NCI-H1105 (cell line): ENCODE data around the gene HAVCR1.
"Not testable (repeated sequence)": the region's sequence is repeated elsewhere in the genome, so short reads cannot be mapped to it uniquely, and the experiment has no call there.

Experiments
- DNase-seq: peaks from one replicate; lab custom pipeline; 2025; lab: John Stamatoyannopoulos, UW

Gene HAVCR1

GRCh38 chr5:157059093-157059539 lies at the start of gene HAVCR1:
Gene HAVCR1, minus strand, starts transcription at chr5:157059116. Its CDS starts 1,173 bp downstream, at chr5:157057943.
- DNase-seq: no peak

- no peak for DNase-seq
Measured at GRCh38 chr5:157107508-157107907, 48.6 kb upstream of the HAVCR1 start.

GRCh38 chr5:157106630-157107461 lies 47.9 kb upstream of the HAVCR1 start:
- no peak for DNase-seq

DNA sequence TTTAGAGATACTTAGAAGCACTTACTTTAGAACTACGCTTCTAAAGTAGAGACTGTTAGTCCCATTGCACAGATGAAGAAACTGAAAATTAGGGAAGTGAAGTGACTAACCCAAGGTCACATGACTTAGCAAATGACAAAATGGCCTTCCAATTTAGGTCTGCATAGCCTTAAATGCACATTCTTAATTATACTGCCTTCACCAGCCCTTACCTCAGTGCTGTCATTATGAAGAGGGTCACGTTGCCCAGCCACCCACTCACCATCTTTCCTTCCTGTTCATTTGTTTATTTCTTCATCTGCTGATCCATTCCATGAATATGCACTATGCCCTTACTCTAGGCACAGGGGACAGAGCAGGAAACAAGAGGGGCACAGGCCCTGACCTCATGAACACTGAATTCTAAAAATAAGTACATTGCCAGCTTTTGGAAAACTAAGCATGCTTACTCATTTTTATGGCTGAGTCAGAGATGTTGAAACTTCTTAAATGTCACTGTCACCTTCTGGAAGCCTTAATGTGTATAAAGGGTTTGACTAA lies 41.3 kb upstream of the HAVCR1 start:
- no peak for DNase-seq

- DNase-seq: no peak
Measured at GRCh38 chr5:157088342-157088990, 29.6 kb upstream of the HAVCR1 start.

GRCh38 chr5:157086751-157087359 lies 27.9 kb upstream of the HAVCR1 start:
- DNase-seq: no peak

- DNase-seq: no peak
Measured at GRCh38 chr5:157085930-157086329, 27.0 kb upstream of the HAVCR1 start.

DNA sequence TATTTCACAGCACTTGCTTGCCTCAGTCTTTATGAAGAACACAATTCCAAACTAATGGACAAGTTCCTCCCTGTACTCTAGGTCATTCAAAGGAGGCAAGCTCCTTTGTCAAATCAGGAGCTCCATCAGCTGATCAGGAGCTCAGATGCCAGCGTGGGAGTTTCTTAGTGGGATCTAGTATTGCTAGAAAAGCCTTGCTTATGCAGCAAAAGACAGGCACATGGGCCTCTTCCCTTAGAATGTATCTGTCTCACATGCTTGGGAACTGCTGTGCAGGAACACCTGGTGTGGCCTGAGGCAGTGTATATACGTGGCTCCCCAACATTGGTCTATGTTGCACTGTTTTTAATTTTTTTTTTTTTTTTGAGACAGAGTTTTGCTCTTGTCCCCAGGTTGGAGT lies 21.4 kb upstream of the HAVCR1 start:
- no peak for DNase-seq

- no peak for DNase-seq
Measured at GRCh38 chr5:157076558-157076957, 17.6 kb upstream of the HAVCR1 start.

DNA sequence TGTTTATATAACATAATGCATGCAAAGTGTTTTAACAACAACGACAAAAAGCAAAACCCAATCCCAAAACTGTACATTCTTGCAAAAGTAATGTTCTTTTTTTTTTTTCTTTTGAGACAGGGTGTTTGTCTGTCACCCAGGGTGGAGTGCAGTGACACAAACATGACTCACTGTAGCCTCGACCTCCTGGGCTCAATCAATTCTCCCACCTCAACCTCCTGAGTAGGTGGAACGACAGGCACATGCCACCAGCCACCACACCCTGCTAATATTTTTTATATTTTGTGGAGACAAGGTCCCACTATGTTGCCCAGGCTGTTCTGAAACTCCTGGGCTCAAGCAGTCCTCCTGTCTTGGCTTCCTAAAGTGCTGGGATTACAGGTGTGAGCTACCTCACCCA lies 13.6 kb upstream of the HAVCR1 start:
- DNase-seq: no peak

DNA sequence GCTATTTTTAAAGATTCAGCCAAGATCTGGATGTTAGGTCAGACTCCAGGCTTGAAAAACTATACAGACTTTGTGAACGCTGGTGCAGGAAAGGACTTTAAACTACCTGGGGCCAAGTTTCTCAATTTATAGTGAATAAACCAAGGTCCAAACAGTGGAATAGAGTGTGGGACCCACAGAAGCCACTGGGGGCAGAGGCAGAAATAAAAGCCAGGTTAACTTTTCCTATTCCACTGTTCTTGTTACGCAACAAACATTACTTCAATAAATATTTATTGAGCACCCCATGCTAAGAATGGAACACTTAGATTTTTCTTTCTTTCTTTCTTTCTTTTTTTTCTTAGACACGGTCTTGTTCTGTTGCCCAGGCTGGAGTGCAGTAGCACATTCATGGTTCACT lies 11.0 kb upstream of the HAVCR1 start:
- no peak for DNase-seq

DNA sequence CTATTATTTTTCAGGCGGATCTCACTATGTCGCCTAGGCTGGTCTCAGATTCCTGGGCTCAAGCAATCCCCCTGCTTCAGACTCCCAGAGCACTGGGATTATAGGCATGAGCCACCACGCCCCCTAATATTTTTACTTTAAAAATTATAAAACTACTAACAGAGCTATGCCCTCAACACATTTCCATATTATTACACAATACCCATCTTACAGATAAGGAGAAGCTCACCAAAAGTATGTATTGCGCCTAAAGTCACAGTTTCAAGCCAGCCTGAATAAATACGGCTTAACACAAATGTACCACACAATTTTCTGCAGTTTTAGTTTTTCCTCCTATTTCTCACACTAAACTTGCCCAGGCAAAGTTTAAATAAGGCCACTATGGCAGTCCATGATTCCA lies 9.9 kb upstream of the HAVCR1 start:
- DNase-seq: no peak

DNA sequence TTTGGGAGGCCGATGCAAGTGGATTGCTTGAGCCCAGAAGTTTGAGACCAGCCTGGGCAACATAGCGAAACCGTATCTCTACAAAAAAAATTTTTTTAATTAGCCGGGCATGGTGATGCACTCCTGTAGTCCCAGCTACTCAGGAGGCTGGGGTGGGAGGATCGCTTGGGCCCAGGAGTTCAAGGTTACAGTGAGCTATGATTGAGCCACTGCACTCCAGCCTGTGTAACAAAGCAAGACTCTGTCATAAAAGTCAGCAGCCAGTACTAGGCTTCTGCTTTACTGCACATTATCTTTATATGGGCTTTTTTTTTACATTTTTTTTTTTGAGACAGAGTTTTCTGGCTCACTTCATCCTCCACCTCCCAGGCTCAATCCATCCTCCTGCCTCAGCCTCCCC lies 9.4 kb upstream of the HAVCR1 start:
- DNase-seq: no peak

DNA sequence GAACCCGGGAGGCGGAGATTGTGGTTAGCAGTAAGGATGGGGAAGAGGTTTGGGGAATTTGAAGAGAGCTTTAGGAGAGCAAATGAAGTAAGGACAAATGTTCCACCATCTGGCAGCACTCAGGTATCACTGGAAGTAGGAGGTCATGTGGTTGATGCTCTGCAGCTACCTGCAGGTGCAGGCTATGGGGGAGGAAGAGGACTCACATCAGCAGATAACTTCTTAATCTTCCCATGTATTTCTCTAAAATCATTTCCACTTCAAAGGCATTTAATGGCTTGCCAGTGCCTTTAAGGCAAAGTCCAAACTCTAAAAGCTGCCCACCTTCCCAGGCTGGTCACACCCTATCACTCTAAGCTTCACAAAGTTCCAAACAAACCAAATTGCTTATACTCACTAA lies 8.1 kb upstream of the HAVCR1 start:
- DNase-seq: no peak

DNA sequence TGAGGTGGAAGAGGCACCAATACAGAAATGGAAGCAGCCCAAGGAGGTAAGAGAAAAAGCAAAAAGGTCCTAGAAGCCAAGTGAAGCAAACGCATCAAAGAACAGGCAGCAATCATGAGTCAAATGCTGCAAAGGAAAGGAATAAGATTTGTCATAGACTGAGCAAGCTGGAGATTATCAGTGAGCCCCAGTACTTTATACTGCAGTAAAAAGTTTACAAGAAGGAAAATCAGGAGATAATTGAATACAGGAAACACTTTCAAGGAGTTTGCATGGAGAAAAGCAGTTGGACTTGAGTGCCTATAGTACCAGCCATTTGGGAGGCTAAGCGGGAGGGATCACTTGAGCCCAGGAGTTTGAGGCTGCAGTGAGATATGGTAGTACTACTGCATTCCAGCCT lies 7.2 kb upstream of the HAVCR1 start:
- no peak for DNase-seq

DNA sequence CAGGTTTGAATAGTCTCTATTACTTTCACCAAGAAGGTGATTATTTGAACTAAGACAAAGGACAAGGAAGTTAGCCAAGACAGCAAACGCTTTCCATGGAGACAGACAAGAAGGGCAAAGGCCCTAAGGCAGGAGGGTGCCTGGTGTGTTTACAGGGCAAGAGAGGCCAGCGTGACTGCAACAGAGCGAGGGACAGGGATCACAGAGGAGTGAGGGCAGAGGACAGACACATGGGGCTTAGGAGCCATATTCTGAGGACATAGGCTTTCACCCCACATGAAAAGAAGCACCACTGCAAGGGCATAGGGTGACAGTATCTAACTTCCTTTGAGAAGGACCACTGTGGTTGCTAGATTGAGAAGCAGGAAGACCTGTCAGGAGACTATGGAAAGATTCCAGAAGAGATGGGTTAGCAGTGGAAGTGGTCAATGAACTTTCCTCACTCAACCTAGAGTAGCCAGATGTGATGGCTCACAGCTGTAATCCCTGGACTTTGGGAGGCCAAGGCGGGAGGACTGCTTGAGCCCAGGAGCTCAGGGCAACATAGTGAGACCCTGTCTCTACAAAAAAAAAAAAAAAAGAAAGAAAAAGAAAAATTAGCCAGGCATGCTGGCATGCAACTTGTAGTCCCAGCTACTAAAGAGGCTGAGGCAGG lies 5.0 kb upstream of the HAVCR1 start:
- no peak for DNase-seq

DNA sequence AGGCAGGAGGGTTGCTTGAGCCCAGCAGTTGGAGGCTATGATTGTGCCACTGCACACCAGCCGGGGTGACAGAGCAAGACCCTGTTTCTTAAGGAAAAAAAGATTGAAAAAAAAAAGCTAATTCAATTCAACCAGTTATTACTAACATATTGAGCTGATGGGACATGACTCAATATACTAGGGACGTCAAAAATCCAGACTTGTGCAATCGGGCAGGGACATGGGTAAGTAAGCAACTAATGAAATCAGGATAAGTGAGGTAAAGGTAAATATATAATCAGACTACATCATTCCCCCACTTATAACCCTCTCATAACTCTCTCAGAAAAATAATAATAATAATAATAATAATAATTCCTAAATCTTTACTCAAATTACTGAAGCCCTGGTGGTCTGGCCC lies 975 bp upstream of the HAVCR1 start:
- no peak for DNase-seq

- no peak for DNase-seq
Measured at GRCh38 chr5:157057459-157058370, 1.2 kb downstream of the HAVCR1 start.

DNA sequence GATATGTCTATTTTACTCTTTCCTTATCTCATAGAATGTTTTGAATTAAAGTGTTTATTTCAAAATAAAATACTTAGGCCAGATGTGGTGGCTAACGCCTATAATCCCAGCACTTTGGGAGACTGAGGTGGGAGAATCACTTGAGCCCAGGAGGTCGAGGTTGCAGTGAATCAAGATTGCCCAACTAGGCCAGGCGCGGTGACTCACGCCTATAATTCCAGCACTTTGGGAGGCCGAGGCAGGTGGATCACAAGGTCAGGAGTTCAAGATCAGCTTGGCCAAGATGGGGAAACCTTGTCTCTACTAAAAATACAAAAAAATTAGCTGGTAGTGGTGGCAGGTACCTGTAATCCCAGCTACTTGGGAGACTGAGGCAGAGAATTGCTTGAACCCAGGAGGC lies 2.1 kb downstream of the HAVCR1 start:
- not testable (repeated sequence) for DNase-seq

DNA sequence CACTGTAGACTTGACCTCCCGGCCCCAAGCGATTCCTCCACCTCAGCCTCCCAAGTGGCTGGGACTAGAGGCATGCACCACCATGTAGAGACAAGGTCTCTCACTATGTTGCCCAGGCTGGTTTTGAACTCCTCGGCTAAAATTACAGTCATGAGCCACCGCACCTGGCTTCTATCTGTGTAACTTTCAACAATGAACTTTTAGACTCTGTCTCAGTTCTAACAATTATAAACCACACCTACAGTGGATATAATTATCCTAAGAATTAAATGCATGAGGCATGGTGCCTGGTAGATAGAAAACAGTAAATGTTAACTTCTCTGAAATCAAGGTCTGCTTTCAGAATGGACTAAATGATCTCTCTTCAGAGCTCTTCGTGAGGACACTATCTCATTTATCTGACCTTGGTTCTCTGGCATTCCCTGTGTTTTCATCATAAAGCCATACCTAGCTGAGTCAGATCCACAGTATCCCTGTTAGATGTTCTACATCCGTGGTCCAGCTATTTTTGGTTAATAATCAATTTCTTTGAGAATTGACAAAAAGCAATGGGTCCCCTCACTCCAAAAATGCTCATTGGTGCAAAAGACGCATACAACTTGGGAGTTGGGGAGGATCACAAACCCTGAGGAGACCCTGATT lies 7.2 kb downstream of the HAVCR1 start:
- DNase-seq: no peak

GRCh38 chr5:157050050-157050449 lies 8.9 kb downstream of the HAVCR1 start:
- DNase-seq: no peak
